NT2/D1 (cell line): ENCODE results near the gene GCNT1.
"Not testable (repeated sequence)": the region's sequence is repeated elsewhere in the genome, so short reads cannot be mapped to it uniquely, and the experiment has no call there.

Source experiments
- SUZ12 ChIP-seq: IDR thresholded peaks from 2 replicates; pipeline ENCODE4 v1.6.1; 2011; ENCODE audit not compliant: insufficient read length, insufficient read depth; ENCODE audit errors: extremely low read depth
- ZNF274 ChIP-seq: IDR thresholded peaks from 2 replicates; pipeline ENCODE4 v1.6.1; 2011; ENCODE audit warnings: mild to moderate bottlenecking, low read depth, low read length

- not testable (repeated sequence) for TF ChIP-seq ZNF274, SUZ12
Observed at GRCh38 chr9:76477818-76478217, 18.8 kb downstream of the GCNT1 start.
